ENCODE data around the gene INSR.

INSR gene

DNA sequence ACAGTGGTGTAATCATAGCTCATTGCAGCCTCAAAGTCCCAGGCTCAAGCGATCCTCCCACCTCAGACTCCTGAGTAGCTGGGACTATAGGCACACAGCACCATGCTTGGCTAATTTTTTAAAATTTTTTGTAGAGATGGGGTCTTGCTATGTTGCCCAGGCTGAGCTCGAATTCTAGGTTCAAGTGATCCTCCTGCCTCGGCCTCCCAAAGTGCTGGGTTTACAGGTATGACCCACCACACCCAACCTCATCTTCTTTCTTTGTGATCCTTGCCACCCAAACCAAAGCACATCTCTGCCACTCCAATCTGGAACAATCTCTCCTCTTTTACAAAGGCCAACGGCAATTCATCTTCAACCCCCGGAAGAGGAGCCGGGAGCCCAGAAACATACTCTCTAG is 38.6 kb downstream of the INSR start:
- TF ChIP-seq CTCF (IDR thresholded peaks at IDR 0.05; ENCODE audit: low read depth, low read length) = no peak
- no peak overlapping the region for H3K4me3 ChIP-seq (ENCODE audit: low read depth, low read length)

DNA sequence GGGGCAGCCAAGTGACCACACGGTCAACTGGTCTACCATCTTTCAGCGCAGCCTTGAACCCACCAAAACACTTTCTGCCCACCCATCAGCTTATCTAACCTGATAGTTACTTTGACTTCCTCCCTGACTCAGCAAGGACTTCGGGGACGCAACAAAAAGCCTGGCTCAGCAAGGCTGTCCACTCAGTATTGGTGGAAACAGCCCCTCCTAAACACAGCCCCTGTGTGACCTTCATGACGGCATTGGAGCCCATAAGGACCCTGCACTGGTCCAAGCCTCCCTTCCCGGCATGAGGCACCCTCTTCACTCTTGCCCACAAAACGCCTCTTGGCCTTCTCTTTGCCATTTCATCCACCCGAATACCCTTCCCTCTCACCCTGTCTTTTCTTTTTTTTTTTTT is 39.1 kb downstream of the INSR start:
- no peak overlapping the region for H3K4me3 ChIP-seq (ENCODE audit: low read depth, low read length)
- TF ChIP-seq CTCF (IDR thresholded peaks at IDR 0.05; ENCODE audit: low read depth, low read length) = no peak

GRCh38 chr19:7254590-7254989 is 39.6 kb downstream of the INSR start:
- TF ChIP-seq CTCF (IDR thresholded peaks at IDR 0.05; ENCODE audit: low read depth, low read length) = no peak
- no peak overlapping the region for H3K4me3 ChIP-seq (ENCODE audit: low read depth, low read length)

- no peak overlapping the region for H3K4me3 ChIP-seq (ENCODE audit: low read depth, low read length)
- no peak for TF ChIP-seq CTCF (IDR thresholded peaks at IDR 0.05; ENCODE audit: low read depth, low read length)
Measured at GRCh38 chr19:7252364-7252763, 41.9 kb downstream of the INSR start.

- TF ChIP-seq CTCF (IDR thresholded peaks at IDR 0.05; ENCODE audit: low read depth, low read length) = no peak
Measured at GRCh38 chr19:7251494-7251893, 42.7 kb downstream of the INSR start.

DNA sequence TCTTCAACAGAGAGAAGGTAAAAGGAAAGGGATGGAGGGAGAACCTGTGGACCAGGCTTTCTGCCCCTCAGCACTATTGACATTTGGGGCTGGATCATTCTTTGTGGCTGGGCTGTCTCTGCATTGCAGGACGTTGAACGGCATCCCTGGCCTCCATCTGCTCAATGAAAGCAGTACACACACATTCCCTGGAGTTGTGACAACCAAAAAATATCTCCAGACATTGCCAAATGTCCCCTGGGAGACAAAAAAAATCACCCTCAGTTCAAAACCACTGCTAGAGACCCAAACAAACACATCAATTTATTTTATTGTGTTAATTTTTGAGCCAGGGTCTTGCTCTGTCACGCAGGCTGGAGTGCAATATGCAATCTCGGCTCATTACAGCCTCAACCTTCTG is 43.3 kb downstream of the INSR start:
- no peak overlapping the region for H3K4me3 ChIP-seq (ENCODE audit: low read depth, low read length)
- no peak for TF ChIP-seq CTCF (IDR thresholded peaks at IDR 0.05; ENCODE audit: low read depth, low read length)

More at GRCh38 chr19:7251494-7251893, 42.7 kb downstream of the INSR start:
- no peak overlapping the region for H3K4me3 ChIP-seq (ENCODE audit: low read depth, low read length)

GRCh38 chr19:7250057-7250596 is 44.1 kb downstream of the INSR start:
- TF ChIP-seq CTCF (IDR thresholded peaks at IDR 0.05; ENCODE audit: low read depth, low read length) = no peak
- no peak overlapping the region for H3K4me3 ChIP-seq (ENCODE audit: low read depth, low read length)
